Activated CD8-positive, alpha-beta memory T cell treated with anti-CD3 and anti-CD28 coated beads for 48 hours (primary cell): ENCODE data around the gene TAF10.

Experiments
- DNase-seq, 3 experiments: peaks; one replicate each; pipeline ENCODE4 v3.0.0-alpha.2; 2020; ENCODE audit warnings: low read depth in 2 of 3, low spot score in 2 of 3

The TAF10 gene

DNA sequence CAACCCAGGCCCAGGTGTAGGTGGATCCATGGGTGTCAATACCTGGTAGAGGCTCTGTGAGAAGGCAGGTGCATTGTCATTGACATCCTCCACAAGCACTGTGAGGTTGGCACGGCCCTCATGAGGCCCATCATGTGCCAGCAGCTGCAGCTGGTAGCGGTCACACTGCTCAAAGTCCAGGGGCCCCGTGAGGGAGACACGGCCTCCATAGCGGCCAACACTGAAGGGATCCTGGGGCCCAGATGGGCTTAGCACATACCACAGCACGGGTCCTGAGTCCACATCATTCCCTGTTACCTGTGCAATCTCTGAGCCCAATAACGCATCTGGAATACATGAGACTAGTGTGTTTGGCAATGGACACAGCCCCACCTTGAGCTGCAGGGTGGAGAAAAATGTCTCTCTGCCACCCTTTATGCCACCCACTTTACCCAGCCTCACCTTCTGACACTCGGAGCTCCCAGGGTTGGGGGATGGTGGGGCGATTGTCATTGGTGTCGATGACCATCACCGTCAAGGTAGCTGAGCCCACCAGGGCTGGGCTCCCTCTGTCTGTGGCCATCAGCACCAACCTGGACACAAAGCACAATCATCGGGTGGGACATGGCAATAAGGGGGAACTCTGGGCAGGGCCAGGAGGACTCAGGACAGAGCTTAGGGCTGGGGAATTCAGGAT is 13.3 kb upstream of the TAF10 start:
- DNase-seq = no peak

DNA sequence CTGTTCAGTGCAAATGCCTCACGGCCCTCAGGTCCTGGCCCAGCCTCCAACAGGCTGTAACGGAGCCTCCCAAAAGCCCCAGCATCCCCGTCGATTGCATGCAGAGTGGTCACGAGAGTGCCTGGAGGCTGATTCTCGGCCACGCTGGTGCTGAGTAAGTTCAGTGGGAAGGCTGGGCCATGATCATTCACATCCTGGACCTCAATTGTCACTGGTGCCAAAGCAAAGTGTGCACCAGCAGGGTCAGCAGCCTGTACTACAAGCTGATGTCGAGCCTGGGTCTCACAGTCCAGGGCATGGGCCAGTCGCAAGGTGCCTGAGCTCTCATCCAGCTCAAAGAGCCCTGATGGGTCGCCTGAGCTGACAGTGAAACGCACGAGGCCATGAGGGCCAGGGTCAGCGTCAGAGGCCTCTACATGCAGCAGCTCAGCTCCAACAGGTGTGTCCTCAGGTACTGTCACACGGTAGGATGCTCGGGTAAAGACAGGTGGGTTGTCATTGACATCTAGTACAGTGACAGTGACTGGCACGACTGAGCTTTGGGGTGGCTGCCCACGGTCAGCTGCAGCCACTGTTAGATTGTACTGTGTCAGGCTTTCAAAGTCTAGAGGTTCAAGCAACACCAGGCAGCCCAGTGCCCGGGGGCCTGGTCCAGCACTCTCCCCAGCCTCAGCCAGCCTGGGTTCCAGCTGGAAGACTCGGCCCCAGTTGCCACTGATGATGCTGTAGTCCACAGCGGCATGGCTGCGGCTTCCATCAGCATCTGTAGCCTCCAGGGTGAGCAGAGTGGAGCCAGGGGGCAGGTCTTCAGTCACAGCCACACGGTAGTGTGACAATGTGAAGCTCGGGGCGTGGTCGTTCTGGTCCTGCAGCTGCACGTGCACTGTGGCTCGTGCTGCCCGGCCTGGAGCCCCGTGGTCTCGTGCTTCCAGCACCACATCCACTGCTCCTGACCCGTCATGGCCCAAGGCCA is 11.7 kb upstream of the TAF10 start:
- DNase-seq = no peak

DNA sequence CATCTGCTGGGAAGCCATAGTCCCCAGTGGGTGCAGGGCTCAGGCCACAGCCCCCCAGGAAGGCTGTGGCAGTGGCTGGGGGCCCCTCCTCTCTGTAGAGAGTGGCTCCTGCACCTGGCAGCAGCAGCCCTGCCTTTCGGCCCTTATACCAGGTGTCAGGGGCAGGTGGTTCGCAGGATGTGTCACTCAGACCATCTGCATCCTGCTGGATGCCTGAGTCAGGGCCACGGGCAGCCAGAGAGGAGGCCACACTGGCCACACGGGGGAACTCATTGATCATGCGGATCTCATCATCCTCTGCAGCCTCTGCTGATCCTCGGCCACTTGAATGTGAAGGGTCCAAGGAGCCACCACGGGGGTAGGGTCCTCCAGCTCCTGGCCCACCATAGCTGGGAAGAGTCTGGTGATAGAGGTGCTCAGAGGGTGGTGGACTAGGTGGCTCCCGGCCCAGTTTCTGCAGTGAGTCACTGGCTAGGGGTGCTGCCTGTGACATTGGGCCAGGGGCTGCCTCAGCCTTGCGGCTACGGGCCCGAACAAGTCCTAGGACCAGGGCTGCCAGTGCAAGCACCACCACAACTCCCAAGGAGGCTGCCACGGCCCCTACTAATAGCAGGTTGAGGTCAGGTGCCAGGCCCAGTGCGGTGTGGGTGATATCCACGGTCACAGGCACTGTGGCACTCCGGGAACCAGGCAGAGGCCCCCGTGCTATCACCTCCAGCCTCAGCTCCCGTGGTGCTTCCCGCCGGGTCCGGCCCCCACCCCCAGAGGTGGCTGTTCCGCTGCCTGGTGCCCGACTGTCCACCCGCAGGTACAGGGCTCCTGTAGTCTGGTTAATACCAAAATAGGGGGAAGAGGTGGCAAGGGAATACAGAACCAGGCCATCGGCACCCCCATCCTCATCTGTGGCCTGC is 10.5 kb upstream of the TAF10 start:
- no peak for DNase-seq

DNA sequence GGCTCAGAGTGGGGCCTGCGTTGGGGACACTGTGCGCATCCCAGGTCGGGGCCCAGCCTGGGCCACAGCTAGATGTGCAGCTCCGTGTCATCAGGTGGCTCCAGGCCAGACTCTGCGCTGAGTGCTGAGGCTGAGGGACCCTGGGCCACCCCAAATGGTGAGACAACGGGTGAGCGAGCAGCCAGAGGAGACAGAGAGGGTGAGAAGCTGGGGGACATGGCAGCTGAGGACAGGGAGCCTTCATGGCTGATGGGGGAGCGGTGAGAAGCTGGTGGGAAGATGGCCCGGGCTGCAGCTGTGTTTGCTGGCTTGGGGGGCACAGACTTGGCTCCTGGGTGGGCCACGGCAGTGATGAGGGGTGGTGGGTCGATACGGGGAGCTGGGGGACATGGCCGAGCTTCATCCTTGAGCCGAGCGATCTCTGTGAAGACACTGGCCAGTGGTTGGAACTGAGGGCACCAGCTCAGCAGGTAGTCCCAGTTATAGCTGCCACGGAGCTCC is 9.7 kb upstream of the TAF10 start:
- DNase-seq = no peak

DNA sequence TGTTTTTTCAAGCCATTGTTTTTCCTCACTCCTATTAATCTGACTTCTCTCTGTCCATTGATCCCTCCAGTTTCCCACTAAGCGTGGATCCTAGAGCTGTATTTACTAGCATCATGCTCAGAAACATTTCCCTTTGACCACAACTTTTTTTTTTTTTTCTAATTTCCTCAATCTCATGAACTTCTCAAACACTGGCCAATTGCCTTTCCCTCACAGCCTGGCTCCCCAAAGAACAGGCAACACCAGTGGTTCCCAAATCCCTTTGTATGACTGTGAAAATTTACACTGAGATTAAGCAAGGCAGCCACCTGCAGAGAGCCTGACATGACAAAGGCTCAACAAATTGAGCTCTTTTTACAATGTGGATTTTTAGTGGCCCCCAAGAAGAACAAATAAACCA is 8.6 kb upstream of the TAF10 start:
- DNase-seq = no peak

DNA sequence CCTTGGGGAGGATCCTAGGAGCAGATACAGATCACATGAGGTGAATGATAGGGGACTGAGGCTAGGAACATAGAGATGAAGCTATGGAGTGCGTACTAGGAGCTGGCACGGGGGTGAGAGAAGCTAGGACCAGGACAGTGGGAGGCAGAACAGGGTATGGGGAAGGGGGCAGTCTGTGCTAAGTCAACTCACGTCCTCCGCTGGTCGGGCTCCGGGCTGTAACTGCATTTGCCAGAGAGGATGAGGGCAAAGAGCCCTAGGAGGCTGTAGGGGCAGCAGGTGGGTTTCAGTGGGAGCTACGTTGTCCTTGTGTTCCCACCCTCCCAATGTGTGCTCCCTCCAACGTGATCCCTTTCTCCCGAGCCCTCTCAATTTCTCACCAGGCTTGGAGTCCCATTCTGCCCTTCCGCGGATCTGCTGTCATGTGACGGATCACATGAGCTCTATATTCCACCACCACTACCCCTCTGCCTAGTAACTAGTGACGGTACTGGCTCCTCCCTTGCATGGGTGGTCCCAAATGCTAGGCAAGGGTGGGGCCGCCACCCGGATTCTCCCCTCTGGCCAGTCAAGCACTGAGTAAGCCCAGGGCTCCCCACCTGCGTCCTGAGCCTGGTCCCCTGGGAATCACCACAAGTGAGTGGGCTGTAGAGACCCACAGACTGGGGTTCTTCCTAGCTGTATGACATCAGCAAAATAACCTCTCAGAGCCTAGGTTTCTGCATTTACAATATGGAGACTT is 7.2 kb upstream of the TAF10 start, which contains the start of gene TPP1:
TPP1 (minus strand) TSS at position 419 of the 742 bp plus-strand sequence; CDS start at position 397, 22 bp downstream.
- DNase-seq = peak; percentile 70 to 76 (median 76)

DNA sequence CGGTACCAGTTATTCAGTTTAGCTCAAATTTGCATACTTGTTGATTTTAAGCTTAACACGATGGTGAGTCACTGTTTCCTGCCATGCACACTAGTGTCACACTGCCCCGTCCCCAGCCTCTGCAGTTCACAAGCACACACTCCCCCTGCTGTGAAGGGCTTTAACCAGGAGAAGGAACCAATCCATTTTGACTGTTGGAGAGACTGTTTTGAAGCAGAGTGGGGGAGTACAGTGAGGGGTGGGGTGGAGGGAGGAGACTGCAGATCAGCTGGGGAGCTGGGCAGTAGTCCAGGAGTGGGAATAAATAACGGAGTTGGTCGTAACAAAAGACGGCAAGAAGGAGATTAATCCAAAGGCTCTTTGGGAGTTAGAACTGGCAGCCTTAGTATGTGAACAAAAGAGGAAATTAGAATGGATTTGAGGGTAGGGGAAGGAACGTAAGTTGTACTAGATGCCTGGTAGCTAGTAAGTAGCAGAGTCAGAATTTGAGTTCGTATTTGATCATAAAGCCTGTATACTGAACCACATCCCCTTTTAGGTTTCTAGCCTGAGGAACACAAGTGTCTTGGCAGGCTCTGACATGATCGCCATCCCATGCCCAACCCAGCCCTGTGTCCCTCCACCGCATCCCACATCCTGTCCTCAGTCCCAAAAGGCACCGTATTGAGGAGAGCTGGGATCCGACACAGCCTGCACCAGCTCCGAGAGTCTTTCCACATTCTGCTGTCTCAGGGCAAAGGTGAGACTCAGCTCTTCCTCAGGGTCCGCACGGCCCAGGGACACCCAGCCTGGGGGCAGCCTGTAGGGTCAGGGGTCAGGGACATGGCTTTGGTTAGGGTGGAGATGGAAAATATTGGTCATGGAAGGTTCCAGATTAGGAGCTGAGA is 6.3 kb upstream of the TAF10 start:
- no peak for DNase-seq

DNA sequence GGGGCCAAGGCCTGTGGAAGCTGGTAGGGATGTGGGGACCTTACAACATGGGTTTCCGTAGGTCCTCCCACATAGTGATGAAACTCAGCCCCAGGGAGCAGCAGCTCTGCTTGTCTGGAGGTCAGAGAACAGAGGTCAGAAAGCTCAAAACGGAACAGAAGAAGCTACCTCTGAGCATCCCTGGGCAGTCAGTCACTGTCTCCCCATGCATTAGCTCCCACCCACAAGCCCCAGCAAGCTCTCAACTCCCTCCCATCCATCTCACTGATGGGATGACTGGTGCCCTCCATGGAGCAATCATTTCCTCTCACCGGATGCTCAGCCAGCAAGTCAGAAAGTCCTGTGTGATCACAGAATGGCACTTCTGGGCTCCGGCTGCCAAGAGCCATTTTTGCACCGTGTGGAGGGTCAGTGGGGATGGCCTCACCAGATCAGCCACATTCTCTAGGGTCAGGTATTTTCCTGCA is 5.3 kb upstream of the TAF10 start:
- DNase-seq = no peak

DNA sequence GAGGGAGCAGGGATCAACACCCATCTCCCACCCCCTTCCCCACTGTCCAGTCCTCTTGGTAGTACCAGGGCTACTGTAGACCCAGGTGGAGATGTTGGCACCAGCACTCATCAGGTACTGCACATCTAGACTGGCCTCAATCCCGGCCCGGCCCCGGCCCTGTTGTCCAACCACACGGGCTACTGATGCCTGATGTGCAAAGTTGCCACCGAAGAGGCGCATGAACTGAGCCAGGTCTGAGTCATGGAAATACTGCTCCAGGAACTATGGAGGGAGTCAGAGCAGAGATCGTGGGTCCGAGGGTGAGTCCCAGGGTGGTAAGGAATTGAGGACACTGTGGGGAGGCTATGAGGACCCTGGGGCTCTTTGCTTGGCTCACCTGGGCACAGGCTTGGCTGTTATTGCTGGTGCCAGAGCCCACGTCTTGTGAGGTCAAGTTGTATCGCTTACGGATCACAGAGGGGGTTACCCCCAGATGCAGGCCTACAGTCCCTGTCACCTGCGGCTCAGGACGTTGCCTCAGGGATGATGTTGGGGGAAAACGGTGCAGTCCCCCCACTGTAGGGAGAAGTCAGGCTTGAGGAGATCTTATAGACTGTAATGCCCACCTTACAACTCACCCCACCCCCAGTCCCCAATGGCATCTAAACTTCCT is 4.7 kb upstream of the TAF10 start:
- DNase-seq = no peak

DNA sequence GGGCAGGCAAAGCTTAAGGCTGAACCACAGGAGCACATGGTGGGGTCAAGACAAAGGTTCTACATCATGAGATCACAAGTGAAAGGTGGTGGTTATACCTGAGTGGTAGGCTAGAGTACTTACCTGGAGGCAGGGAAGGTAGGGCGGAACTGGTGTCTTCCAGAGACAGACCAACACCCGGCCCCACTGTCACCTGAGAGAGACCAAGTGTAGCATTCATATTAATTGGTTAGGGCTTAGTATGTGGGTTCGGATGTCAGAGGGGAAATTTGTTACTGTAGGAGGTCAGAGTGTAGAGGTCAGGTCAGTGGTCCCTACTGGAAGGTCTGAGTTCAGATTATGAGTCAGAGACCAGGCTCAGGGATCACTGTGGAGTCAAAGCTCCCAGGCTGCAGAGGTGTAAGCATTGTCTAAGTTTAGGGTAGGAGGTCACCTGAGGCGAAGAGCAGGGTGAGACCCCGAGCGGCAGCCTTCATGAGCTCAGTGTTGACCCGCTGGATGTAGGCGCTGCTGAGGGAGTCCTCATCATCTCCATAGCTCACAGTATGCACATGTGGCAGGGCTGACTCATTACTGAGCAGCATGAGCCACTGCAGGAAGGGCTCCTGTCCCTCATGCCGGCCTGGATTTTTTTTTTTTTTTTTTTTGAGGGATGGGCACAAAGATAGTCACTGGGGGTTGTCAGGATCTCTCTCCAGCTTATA is 4.0 kb upstream of the TAF10 start:
- no peak for DNase-seq

DNA sequence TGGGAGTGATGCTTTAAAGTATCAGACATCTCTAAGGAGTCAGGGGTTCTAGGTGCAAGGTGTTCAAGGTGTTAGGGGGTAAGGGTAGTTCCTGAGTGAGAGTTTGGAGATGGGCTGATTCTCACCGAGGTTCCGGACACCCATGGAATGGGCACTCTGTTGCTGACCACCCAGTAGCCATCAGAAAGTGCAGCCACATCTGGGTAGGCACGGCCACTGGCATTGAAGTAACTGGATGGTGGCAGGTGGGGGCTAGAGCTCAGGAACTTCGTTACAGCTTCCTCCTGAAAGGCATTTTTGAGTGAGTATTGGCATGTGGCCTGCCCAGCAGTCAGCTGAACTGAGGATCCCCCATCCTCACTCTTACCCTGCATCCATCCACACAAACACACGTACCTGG is 3.0 kb upstream of the TAF10 start:
- no peak for DNase-seq

DNA sequence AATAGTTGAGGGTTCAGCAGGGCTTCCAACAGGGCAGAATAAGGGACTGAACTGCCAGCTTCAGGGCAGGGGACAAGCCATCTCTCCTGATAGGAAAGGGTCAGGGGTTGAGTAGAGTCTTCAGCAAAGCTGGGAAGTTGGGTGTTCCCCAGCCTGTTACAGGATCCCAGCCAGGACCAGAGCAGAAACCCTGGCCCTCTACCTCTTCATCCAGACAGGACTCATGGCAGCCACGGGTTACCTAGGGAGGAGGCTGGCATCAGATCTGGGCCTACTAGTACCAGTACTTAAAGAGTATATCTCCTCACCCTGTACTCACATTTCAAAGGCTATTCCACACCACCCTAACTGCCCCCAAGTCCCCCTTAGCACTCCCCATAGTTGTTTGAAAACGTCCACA is 2.4 kb upstream of the TAF10 start:
- no peak for DNase-seq

DNA sequence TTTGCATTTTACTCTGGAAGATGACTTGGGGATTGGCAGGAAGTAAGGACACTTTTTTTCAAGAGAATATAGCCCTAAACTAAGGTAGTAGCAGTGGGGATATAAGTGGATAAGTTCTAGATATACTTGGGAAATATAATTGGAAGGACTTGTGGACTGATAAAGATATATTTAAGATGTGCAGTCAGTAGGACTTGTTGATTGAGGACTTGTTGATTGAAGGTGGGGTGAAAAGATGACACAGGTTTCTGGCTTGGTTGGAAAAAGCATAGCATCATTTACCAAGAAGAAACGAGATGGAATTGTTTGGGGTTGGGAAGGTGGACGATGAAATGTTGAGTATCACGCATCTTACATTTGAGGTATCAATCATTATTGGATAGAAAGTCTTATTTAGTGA is 1.5 kb upstream of the TAF10 start:
- no peak for DNase-seq

DNA sequence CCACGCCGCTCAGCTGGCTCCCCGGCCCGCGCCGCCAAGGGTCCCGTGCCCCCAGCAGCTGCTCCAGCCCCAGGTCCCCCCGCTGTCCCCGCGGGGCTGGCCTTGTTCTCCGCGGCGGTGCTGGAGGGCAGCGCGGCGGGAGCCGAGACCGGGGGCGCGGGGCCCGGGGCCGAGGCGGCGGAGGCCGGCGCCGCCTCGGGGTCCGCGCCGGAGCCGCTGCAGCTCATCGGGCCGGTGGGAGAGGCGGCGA is 128 bp downstream of the TAF10 start:
- no peak for DNase-seq

DNA sequence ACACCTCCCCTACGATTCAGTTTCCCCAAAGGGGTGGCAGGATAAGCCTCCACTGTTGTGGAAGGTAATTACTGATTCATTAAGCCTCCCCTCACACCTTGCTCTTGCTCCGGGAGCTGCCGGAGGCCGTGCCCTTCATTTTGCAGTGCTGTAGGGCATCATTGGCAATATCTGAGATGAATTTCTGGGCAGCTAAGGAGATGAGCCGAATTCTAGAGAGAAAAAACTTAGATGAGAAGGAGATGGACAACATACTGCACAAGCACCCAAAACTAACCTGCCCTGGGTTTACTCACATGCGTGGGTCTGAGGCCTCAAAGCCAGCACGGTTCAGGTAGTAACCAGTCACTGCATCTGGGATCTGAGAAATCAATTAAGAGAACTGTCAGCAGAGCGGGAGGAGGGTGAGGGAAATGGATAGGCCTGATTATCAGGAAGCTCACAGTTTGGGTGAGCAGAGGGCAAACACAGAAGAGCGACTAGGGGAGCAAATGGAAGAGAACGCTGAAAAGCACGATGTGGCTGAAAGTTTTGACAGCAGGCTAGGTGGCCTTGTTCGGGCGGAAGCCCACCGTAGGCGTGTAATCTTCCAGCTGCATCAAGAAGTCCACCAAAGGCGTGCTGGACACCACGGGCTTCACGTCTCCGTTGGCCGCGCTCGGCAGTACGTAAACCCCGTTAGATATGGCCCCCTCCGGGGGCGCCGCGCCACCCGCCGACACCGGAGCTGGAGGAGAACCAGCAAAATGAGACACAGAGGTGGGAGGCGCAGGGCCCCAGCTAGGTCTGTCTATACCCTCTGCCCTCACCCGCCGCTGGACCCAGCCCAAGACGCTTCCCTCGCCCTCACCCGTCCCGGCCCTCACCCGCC is 689 bp downstream of the TAF10 start:
- DNase-seq = no peak

DNA sequence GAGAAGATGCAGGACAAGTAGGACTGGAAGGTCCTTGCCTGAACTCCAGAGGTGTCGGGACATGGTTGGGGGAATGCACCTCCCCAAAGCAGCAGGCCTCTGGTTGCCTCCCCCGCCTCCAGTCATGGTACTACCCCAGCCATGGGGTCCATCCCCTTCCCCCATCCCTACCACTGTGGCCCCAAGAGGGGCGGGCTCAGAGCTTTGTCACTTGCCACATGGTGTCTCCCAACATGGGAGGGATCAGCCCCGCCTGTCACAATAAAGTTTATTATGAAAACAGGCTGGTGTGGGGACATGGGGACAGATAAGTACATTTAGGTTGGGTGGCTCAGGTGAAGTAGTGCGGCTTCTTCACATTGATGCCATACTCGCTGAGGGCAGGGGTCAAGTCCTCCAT is 1.4 kb downstream of the TAF10 start:
- DNase-seq = no peak

DNA sequence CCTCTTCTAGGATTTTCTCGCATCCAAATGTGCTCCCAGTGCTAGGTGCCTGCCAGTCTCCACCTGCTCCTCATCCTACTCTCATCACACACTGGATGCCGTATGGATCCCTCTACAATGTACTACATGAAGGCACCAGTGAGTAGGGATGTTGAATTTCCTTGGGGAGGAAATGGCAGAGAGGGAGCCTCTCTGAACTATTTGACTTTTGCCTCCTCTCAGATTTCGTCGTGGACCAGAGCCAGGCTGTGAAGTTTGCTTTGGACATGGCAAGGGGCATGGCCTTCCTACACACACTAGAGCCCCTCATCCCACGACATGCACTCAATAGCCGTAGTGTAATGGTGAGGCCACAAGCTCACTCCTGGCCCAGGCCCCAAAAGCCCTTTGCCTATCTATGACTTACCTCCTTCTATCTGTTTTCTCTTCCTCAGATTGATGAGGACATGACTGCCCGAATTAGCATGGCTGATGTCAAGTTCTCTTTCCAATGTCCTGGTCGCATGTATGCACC is 2.5 kb downstream of the TAF10 start:
- DNase-seq = no peak
